ENCODE results near the gene CCR5AS.

The CCR5AS gene

GRCh38 chr3:46348823-46349482, 57.9 kb downstream of the CCR5AS start:
- Histone ChIP-seq H3K4me2 (ENCODE audit: insufficient read depth in 1 of 2, low read depth in 2 of 2, low read length in 2 of 2) (no peak overlapping the region), H3K23ac (ENCODE audit: insufficient read length) (no peak overlapping the region), H3K4me3 (ENCODE audit: extremely low read depth in 1 of 4, insufficient read depth in 2 of 4, low read depth in 3 of 4, low read length in 4 of 4) (no peak overlapping the region), H3K27me3 (replicated peaks in 1 of 4; ENCODE audit: control insufficient read depth in 3 of 4, extremely low read depth in 1 of 4, insufficient read depth in 3 of 4, low read length in 3 of 4) (peaks cover 0 to 2% (median 0%) of the 10 kb centered on the region in 4 experiments; a peak in 1 of 7 replicates), H3K27ac (ENCODE audit: low read depth, low read length) (no peak overlapping the region), H3K36me3 (ENCODE audit: control insufficient read depth in 2 of 4, insufficient read depth in 4 of 4, low read length in 3 of 4) (no peaks in the 10 kb centered on the region), H3K9me3 (ENCODE audit: insufficient read depth in 2 of 2, low read depth in 1 of 2, low read length in 1 of 2) (peaks cover 3% of the 10 kb centered on the region in 2 experiments; a peak in 1 of 4 replicates), H3K4ac (replicated peaks; ENCODE audit: insufficient read length, low read depth, low read length) (no peak overlapping the region), H4K5ac (ENCODE audit: insufficient read length, low read depth, low read length) (no peak overlapping the region), H2BK15ac (ENCODE audit: low read length) (no peak overlapping the region), H2AFZ (ENCODE audit: low read length) (no peak overlapping the region), H2BK120ac (replicated peaks; ENCODE audit: low read depth, low read length) (no peak overlapping the region), H4K8ac (ENCODE audit: extremely low read depth, insufficient read depth, low read length) (no peak overlapping the region), H3K18ac (ENCODE audit: extremely low read depth, low read length) (no peak overlapping the region), H2BK5ac (ENCODE audit: low read depth, low read length) (no peak overlapping the region), H3K4me1 (replicated peaks in 1 of 4; ENCODE audit: control insufficient read depth in 3 of 4, insufficient read depth in 4 of 4, low read length in 3 of 4) (no peaks in the 10 kb centered on the region; a peak in 1 of 7 replicates), H2AK5ac (ENCODE audit: low read depth, low read length) (no peak overlapping the region), H4K20me1 (replicated peaks in 1 of 2; ENCODE audit: control insufficient read depth in 1 of 2, insufficient read depth in 2 of 2, low read length in 2 of 2) (no peaks in the 10 kb centered on the region), H2BK12ac (ENCODE audit: low read depth, low read length) (no peak overlapping the region), H3K56ac (replicated peaks; ENCODE audit: insufficient read length, low read depth, low read length) (no peak overlapping the region), H4K91ac (replicated peaks; ENCODE audit: insufficient read length, low read length) (no peak overlapping the region), H3K79me2 (ENCODE audit: control insufficient read depth in 1 of 2, insufficient read depth in 2 of 2, low read length in 2 of 2) (no peaks in the 10 kb centered on the region), H2BK20ac (ENCODE audit: low read length) (no peak overlapping the region), H3K14ac (ENCODE audit: insufficient read length) (no peak overlapping the region), H3K23me2 (ENCODE audit: low read depth, low read length) (no peaks in the 10 kb centered on the region), H3K79me1 (ENCODE audit: low read depth, low read length) (no peaks in the 10 kb centered on the region), H3K9ac (replicated peaks in 1 of 4; ENCODE audit: extremely low read depth in 1 of 4, low read depth in 3 of 4, low read length in 3 of 4) (no peak overlapping the region)
- WGBS, 2 experiments (ENCODE audit: extremely low coverage in 1 of 2, insufficient coverage in 1 of 2, insufficient read length in 1 of 2, insufficient replicate concordance in 2 of 2, low coverage in 1 of 2, low lambda C conversion rate in 2 of 2, missing lambda C conversion rate in 1 of 2) = 79% methylated on average over 3 of the region's 3 CpGs; no CpG with 5 or more reads in 1 of the 2 experiments
- FAIRE-seq (no peak), DNase-seq (ENCODE audit: low read depth in 1 of 2, low spot score in 2 of 2) (no peak)
- POLR2A ChIA-PET (ENCODE audit: partially characterized antibody) = no interaction called here
- CTCF ChIA-PET (ENCODE audit: partially characterized antibody) = no interaction called here
- TF ChIP-seq SIN3A (conservative IDR thresholded peaks at IDR 0.05 in 1 of 2, IDR thresholded peaks at IDR 0.05 in 1 of 2; ENCODE audit: low read depth in 1 of 2, low read length in 2 of 2) = no peak
- TF ChIP-seq BACH1 (IDR thresholded peaks at IDR 0.05; ENCODE audit: low read length) = no peak
- TF ChIP-seq RFX5 (IDR thresholded peaks at IDR 0.05; ENCODE audit: borderline replicate concordance, low read depth, low read length) = no peak
- TF ChIP-seq JUND (IDR thresholded peaks at IDR 0.05; ENCODE audit: low read length) = no peak
- TF ChIP-seq NRF1 (IDR thresholded peaks at IDR 0.05; ENCODE audit: low read depth, low read length) = no peak
- TF ChIP-seq HDAC6 (IDR thresholded peaks at IDR 0.05; ENCODE audit: low read depth, low read length) = no peak
- no peak for TF ChIP-seq SIRT6 (IDR thresholded peaks at IDR 0.05; ENCODE audit: low read length)
- no peak for TF ChIP-seq JUN (IDR thresholded peaks at IDR 0.05; ENCODE audit: low read depth, low read length)
- TF ChIP-seq SUZ12 (IDR thresholded peaks at IDR 0.05; ENCODE audit: low read length) = no peak
- TF ChIP-seq POU5F1 (IDR thresholded peaks at IDR 0.05; ENCODE audit: low read depth, low read length) = no peak
- no peak for TF ChIP-seq TAF1 (IDR thresholded peaks at IDR 0.05; ENCODE audit: low read depth, low read length)
- no peak for TF ChIP-seq USF2 (IDR thresholded peaks at IDR 0.05; ENCODE audit: low read length)
- no peak for TF ChIP-seq CHD2 (IDR thresholded peaks at IDR 0.05; ENCODE audit: low read length)
- no peak for TF ChIP-seq FOSL1 (IDR thresholded peaks at IDR 0.05; ENCODE audit: insufficient read depth, low read depth, low read length)
